SH-SY5Y (cell line): ENCODE results near the gene TEAD1.

Experiments
- GATA2 ChIP-seq: IDR thresholded peaks from 2 replicates; pipeline ENCODE4 v1.6.1; 2011; ENCODE audit warnings: mild to moderate bottlenecking, low read depth, low read length
- GATA3 ChIP-seq: IDR thresholded peaks from 2 replicates; pipeline ENCODE4 v1.6.1; 2011; ENCODE audit warnings: low read depth, mild to moderate bottlenecking, low read length, moderate library complexity

DNA sequence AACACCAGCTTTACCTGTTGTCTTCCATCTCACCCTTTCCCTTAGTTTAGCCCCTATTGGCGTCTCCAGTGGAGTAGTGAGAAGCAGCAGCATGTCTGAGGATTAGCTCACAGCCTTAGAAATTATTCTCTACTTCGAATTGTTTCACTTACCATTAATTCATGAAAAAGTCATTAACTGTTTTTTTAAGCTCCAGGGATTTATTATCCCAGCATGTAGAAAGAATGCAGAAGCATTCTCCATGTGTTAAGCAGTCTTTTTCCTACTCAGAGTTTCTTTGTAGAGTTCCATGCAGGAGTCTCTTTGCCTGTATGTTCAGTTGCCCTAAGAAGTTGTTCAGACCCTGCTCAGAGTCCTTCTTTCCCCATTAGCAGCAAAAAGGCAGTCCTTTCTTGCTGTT is 197.0 kb downstream of the TEAD1 start:
- TF ChIP-seq GATA3 = no peak
- no peak for TF ChIP-seq GATA2
